Suprapubic skin (tissue), 4 donors: ENCODE measurements around the gene EXD1.

Source experiments
- CTCF ChIP-seq, 2 donors: fragments of 200-600 bp in 1 of 2; fragments of 450-650 bp in 1 of 2; sonication (generic) in 1 of 2; IDR thresholded peaks; one replicate each; pipeline ENCODE4 v1.5.1; 2016 to 2019; ENCODE audit warnings: antibody characterized with exemption in 2 of 2, mild to moderate bottlenecking in 1 of 2, moderate library complexity in 1 of 2
- EP300 ChIP-seq: sonication (generic); formaldehyde crosslinking; IDR thresholded peaks from one replicate; pipeline ENCODE4 v1.6.1; 2017; ENCODE audit warnings: antibody characterized with exemption
- POLR2A ChIP-seq, 2 donors: fragments of 450-650 bp; IDR thresholded peaks; one replicate each; pipeline ENCODE4 v1.6.1; 2017; ENCODE audit warnings: antibody characterized with exemption in 2 of 2, mild to moderate bottlenecking in 2 of 2, moderate library complexity in 2 of 2
- POLR2AphosphoS5 ChIP-seq, 3 donors: sonication (generic); formaldehyde crosslinking; IDR thresholded peaks; one replicate each; pipeline ENCODE4 v1.6.1; 2017; ENCODE audit warnings: antibody characterized with exemption in 3 of 3

GRCh38 chr15:41218851-41219250 lies 11.7 kb downstream of the EXD1 start:
- no peak for TF ChIP-seq CTCF (IDR thresholded peaks at IDR 0.05)
- no peak for TF ChIP-seq EP300
- no peak for TF ChIP-seq POLR2A (IDR thresholded peaks at IDR 0.05)
- TF ChIP-seq POLR2AphosphoS5 (IDR thresholded peaks at IDR 0.05) = no peak
